Thoracic aorta (tissue), 2 donors: Measurements from ENCODE around the gene IQCH. TPM values are rescaled to one million over a fixed set of nuclear protein-coding genes. Genes with fewer than 3 reads are reported as not detected.
"Not testable (repeated sequence)": the region's sequence is repeated elsewhere in the genome, so short reads cannot be mapped to it uniquely, and the experiment has no call there.

Experiments used
- ATAC-seq: fragments of 150-250 bp; one replicate; pipeline ENCODE4 v1.8.0; 2017; ENCODE audit warnings: low read depth; ENCODE audit not compliant: insufficient number of reproducible peaks, low FRiP score
- DNase-seq: peaks from one replicate; pipeline ENCODE4 v3.0.0-alpha.2; 2020; ENCODE audit warnings: low spot score
- H3K27ac ChIP-seq, 2 donors: fragments of 200-600 bp; sonication (generic); 1 replicate in 1 of 2; 2 replicates in 1 of 2; pipeline ENCODE4 v1.5.1; 2016; ENCODE audit warnings: mild to moderate bottlenecking in 2 of 2, moderate library complexity in 2 of 2
- H3K27me3 ChIP-seq: fragments of 200-600 bp; sonication (generic); replicated peaks from 2 replicates; pipeline ENCODE4 v1.6.0; 2016; ENCODE audit warnings: mild to moderate bottlenecking; ENCODE audit not compliant: insufficient read depth
- H3K36me3 ChIP-seq: fragments of 200-600 bp; sonication (generic); one replicate; pipeline ENCODE4 v1.5.1; 2016
- H3K4me1 ChIP-seq, 2 donors: fragments of 200-600 bp; sonication (generic); 1 replicate in 1 of 2; 2 replicates in 1 of 2; pipeline versions ENCODE4 v1.5.1 to v1.6.0; 2016; ENCODE audit warnings: low read depth in 2 of 2, mild to moderate bottlenecking in 1 of 2; ENCODE audit not compliant: control insufficient read depth in 1 of 2
- H3K4me3 ChIP-seq: fragments of 200-600 bp; sonication (generic); 2 replicates; pipeline ENCODE4 v1.5.1; 2016; ENCODE audit warnings: mild to moderate bottlenecking
- H3K9me3 ChIP-seq: fragments of 200-600 bp; sonication (generic); 2 replicates; pipeline ENCODE4 v1.5.1; 2016
- CTCF ChIP-seq: fragments of 200-600 bp; sonication (generic); IDR thresholded peaks from one replicate; pipeline ENCODE4 v1.5.1; 2019; ENCODE audit warnings: antibody characterized with exemption
- total RNA-seq, 2 donors: library from RNA; depleted of rRNA; stranded (reverse); fragments of >200 nt; gene quantifications; one replicate each; pipeline versions ENCODE4 v1.1.0 to v1.2.3, GENCODE V29; 2016

The IQCH gene
- total RNA-seq, 2 donors from 2014 or later, result 0.14 to 2.3 TPM

DNA sequence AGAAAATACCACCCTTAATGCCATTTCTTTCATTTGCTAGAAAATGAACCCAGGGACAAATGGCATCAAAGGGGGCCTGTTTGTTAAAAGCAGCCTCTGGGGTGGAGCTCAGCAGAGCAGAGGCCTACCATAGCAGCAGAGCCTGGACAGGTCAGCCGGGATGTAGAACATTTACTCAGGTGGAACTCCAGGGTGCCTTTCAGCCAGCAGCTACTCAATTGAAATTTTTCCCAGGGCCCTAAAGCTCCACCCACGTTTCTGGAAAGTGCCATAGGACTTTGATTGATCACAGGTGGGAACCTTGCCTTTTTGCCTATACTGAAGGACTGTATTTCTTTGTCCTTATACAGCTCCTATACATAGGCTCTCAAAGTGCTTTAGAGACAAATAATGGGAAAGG, 191.9 kb downstream of the IQCH start:
- no peak for ATAC-seq

DNA sequence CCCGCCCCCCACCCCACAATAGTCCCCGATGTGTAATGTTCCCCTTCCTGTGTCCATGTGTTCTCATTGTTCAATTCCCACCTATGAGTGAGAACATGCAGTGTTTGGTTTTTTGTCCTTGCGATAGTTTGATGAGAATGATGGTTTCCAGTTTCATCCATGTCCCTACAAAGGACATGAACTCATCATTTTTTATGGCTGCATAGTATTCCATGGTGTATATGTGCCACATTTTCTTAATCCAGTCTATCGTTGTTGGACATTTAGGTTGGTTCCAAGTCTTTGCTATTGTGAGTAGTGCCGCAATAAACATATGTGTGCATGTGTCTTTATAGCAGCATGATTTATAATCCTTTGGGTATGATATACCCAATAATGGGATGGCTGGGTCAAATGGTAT, 193.8 kb downstream of the IQCH start:
- H3K27me3 ChIP-seq, H3K27ac ChIP-seq, H3K9me3 ChIP-seq, H3K4me1 ChIP-seq, H3K4me3 ChIP-seq, ATAC-seq, DNase-seq, H3K36me3 ChIP-seq: not testable (repeated sequence)

More for the DNA sequence above, 191.9 kb downstream of the IQCH start:
- H3K27me3 ChIP-seq, result no peaks in the 10 kb centered on the region
- no peak overlapping the region for H3K4me3 ChIP-seq
- no peaks in the 10 kb centered on the region for H3K4me1 ChIP-seq
- no peak for TF ChIP-seq CTCF
- no peaks in the 10 kb centered on the region for H3K9me3 ChIP-seq
- DNase-seq, result no peak
- H3K27ac ChIP-seq, result no peak overlapping the region
- H3K36me3 ChIP-seq, result no peaks in the 10 kb centered on the region

DNA sequence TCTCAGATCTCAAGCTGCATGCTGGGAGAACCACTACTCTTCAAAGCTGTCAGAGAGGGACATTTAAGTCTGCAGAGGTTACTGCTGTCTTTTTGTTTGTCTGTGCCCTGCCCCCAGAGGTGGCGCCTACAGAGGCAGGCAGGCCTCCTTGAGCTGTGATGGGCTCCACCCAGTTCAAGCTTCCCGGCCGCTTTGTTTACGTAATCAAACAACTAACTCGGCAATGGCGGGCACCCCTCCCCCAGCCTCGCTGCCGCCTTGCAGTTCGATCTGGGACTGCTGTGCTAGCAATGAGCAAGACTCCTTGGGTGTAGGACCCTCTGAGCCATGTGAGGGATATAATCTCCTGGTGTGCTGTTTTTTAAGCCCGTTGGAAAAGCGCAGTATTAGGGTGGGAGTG, 199.1 kb downstream of the IQCH start:
- H3K36me3 ChIP-seq, H3K9me3 ChIP-seq, ATAC-seq, H3K27me3 ChIP-seq, H3K4me1 ChIP-seq, H3K27ac ChIP-seq, H3K4me3 ChIP-seq, DNase-seq: not testable (repeated sequence)

DNA sequence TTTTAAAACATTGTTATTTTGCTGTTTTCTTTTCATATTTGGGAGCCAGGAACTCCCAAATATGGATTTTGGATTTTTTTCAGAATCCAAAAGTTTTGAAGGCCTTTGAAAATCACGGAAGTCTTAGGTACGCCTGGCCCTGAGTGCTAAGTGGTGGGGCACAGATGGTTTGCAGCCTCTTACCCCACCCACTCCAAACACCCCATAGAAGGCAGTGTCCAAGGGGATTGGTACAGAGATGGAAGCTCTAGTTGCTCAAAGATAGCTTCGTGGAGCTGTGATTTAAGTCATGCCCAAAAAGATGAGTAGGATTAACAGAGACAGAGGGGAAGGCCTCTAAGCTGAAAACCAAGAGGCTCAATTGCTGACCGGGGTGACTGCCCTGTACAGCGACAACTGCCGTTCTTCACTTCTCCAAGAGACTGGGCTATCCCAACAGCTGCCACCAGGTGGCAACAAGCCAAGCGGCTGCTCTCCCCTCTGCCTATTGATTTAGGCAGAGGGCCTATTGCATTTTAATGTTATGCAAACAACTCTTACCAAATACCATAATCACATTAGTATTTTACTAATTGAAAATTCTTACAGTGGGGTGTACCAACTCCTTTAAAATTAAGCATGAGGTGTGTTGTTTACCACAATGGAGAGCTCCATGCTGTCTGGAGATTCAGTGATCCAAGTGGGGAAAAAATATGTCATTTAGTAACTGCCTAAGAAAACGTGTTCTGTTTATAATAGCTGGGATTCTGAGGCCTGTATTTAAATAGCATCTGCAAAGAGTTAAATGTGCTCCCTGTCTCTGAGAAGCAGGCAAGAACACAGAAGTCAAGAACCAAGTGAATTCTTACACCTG, 202.3 kb downstream of the IQCH start:
- H3K4me3 ChIP-seq, result no peak overlapping the region
- no peaks in the 10 kb centered on the region for H3K27me3 ChIP-seq
- peak; percentile 19 for DNase-seq
- no peak for ATAC-seq
- H3K36me3 ChIP-seq, result no peaks in the 10 kb centered on the region
- H3K9me3 ChIP-seq, result no peaks in the 10 kb centered on the region
- no peak overlapping the region for H3K27ac ChIP-seq
- peak; percentile 79 for TF ChIP-seq CTCF
- no peaks in the 10 kb centered on the region for H3K4me1 ChIP-seq

GRCh38 chr15:67458331-67459029, 203.9 kb downstream of the IQCH start:
- Histone ChIP-seq H3K4me1 (no peaks in the 10 kb centered on the region), H3K36me3 (no peaks in the 10 kb centered on the region), H3K27me3 (no peaks in the 10 kb centered on the region), H3K9me3 (no peaks in the 10 kb centered on the region), H3K27ac (no peak overlapping the region), H3K4me3 (no peak overlapping the region)
- TF ChIP-seq CTCF, result no peak
- DNase-seq (no peak), ATAC-seq (no peak)

DNA sequence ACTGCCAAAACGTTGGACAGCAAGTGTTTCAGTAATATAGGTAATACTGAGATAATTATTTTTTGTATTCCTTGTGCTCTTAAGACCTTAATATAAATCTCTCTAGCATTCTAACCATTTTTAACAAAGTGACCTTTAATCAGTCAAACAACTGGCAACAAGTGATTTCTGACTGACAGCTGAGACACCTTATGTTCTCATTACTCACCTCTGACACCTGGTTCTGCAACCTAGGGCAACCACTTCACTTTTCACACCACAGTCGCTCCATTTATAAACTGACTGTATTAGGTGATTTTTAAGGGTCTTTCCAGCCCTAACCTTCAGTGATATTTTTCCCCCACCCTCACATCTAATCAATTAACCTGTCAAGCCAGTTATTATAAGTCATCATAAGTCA, 205.9 kb downstream of the IQCH start:
- ATAC-seq (no peak), DNase-seq (no peak)
- H3K27me3 ChIP-seq, result no peaks in the 10 kb centered on the region
- no peaks in the 10 kb centered on the region for H3K36me3 ChIP-seq
- H3K9me3 ChIP-seq, result no peaks in the 10 kb centered on the region
- no peak overlapping the region for H3K4me3 ChIP-seq
- H3K4me1 ChIP-seq, result no peaks in the 10 kb centered on the region
- TF ChIP-seq CTCF, result no peak
- no peak overlapping the region for H3K27ac ChIP-seq
